ENCODE data around the gene CPNE8.

DNA sequence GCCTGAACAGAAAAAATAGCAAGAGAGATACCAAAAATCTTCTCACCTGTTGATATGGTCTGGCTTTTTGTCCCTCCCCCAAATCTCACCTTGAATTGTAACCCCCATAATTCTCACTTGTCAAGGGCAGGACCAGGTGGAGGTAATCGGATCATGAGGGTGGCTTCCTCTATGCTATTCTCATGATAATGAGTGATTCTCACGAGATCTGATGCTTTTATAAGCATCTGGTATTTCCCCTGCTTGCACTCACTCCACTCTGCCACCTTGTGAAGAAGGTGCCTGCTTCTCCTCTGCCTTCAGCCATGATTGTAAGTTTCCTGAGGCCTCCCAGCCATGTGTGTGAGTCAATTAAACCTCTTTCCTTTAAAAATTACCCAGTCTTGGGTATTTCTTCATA lies 291.2 kb downstream of the CPNE8 start:
- TF ChIP-seq, protein P1, sequence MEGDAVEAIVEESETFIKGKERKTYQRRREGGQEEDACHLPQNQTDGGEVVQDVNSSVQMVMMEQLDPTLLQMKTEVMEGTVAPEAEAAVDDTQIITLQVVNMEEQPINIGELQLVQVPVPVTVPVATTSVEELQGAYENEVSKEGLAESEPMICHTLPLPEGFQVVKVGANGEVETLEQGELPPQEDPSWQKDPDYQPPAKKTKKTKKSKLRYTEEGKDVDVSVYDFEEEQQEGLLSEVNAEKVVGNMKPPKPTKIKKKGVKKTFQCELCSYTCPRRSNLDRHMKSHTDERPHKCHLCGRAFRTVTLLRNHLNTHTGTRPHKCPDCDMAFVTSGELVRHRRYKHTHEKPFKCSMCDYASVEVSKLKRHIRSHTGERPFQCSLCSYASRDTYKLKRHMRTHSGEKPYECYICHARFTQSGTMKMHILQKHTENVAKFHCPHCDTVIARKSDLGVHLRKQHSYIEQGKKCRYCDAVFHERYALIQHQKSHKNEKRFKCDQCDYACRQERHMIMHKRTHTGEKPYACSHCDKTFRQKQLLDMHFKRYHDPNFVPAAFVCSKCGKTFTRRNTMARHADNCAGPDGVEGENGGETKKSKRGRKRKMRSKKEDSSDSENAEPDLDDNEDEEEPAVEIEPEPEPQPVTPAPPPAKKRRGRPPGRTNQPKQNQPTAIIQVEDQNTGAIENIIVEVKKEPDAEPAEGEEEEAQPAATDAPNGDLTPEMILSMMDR (IDR thresholded peaks at IDR 0.05): no peak
- no peak for TF ChIP-seq POLR2A (IDR thresholded peaks at IDR 0.05)
